Smooth muscle cell (in vitro differentiated cells): ENCODE measurements around the gene MIOS. TPM values are rescaled to one million over a fixed set of nuclear protein-coding genes. Genes with fewer than 3 reads are reported as not detected.

Source experiments
- DNase-seq: peaks from one replicate; lab custom pipeline; 2025; ENCODE audit not compliant: unreplicated experiment; lab: John Stamatoyannopoulos, UW
- H2AFZ ChIP-seq: fragments of 200-600 bp; sonication (generic); 2 replicates; pipeline ENCODE4 v1.6.0; 2016; ENCODE audit warnings: antibody characterized with exemption, low read depth, mild to moderate bottlenecking
- H3F3A ChIP-seq: fragments of 200-600 bp; sonication (generic); 2 replicates; pipeline ENCODE4 v1.6.0; 2017; ENCODE audit warnings: antibody characterized with exemption, low read depth
- H3K27ac ChIP-seq: fragments of 200-600 bp; sonication (generic); 2 replicates; pipeline ENCODE4 v1.5.1; 2016; ENCODE audit warnings: low read depth, mild to moderate bottlenecking
- H3K27me3 ChIP-seq: fragments of 200-600 bp; sonication (generic); 2 replicates; pipeline ENCODE4 v1.6.1; 2016; ENCODE audit warnings: low read depth, mild to moderate bottlenecking
- H3K36me3 ChIP-seq: fragments of 200-600 bp; sonication (generic); 2 replicates; pipeline ENCODE4 v1.5.1; 2016; ENCODE audit warnings: low read depth
- H3K4me1 ChIP-seq: fragments of 200-600 bp; sonication (generic); 2 replicates; pipeline ENCODE4 v1.5.1; 2016; ENCODE audit warnings: low read depth
- H3K4me2 ChIP-seq: fragments of 200-600 bp; sonication (generic); 2 replicates; pipeline ENCODE4 v1.6.0; 2016; ENCODE audit warnings: mild to moderate bottlenecking
- H3K4me3 ChIP-seq: fragments of 200-600 bp; sonication (generic); 2 replicates; pipeline ENCODE4 v1.5.1; 2016; ENCODE audit warnings: mild to moderate bottlenecking
- H3K79me2 ChIP-seq: fragments of 200-600 bp; sonication (generic); 2 replicates; pipeline ENCODE4 v1.6.0; 2016; ENCODE audit warnings: low read depth, mild to moderate bottlenecking
- H3K9ac ChIP-seq: fragments of 200-600 bp; sonication (generic); 2 replicates; pipeline ENCODE4 v1.6.0; 2016; ENCODE audit warnings: low read depth
- H3K9me3 ChIP-seq: fragments of 200-600 bp; sonication (generic); replicated peaks from 2 replicates; pipeline ENCODE4 v1.5.1; 2016; ENCODE audit warnings: low read depth
- H4K20me1 ChIP-seq: fragments of 200-600 bp; sonication (generic); 2 replicates; pipeline ENCODE4 v1.6.0; 2016; ENCODE audit warnings: low read depth
- WGBS: methylation state at CpG from one replicate; pipeline ENCODE4 v1.1.7; 2016; ENCODE audit warnings: low lambda C conversion rate; 5-methylcytosine and 5-hydroxymethylcytosine counted together
- polyA plus RNA-seq: library from polyadenylated mRNA; unstranded; fragments of >200 nt; fragmentation: Nextera tagmentation; extraction: Ambion mirVana; gene quantifications from 2 replicates; pipeline ENCODE4 v1.2.1, GENCODE V29; 2016
- total RNA-seq: library from RNA; depleted of rRNA; stranded (reverse); fragments of >200 nt; gene quantifications from 2 replicates; pipeline ENCODE4 v1.2.3, GENCODE V29; 2014
- TF ChIP-seq, protein P1 (sequence below): fragments of 200-600 bp; sonication (generic); IDR thresholded peaks from 2 replicates; pipeline ENCODE4 v1.5.1; 2017; ENCODE audit warnings: borderline replicate concordance, mild to moderate bottlenecking, antibody characterized with exemption; ENCODE audit not compliant: insufficient read depth, poor library complexity, severe bottlenecking

Gene MIOS
- total and polyA plus RNA-seq, 2 experiments from 2014 or later = 10.3 to 25.9 TPM

DNA sequence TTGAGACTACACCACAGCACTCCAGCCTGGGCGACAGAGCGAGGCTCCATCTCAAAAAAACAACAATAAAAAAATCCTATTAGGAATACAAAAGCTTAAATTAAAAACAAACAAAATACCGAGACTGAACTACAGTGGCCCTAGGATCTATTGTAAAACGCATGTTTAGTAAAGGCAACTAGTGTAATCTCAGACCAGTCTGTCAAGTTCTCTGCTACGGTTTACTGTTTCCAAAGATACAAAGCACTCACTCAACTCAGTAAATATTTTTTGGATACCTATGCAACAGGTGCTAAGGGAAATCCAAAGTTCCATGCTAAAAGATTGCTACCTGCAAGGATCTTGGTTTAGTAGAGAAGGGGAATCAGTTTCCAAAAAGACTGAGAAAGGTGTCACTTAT, 3.4 kb upstream of the MIOS start:
- Histone ChIP-seq H3F3A (peaks cover 13% of the 10 kb centered on the region), H4K20me1 (no peaks in the 10 kb centered on the region), H3K27me3 (no peaks in the 10 kb centered on the region), H2AFZ (no peak overlapping the region), H3K4me1 (peaks cover 13% of the 10 kb centered on the region), H3K79me2 (peaks cover 3% of the 10 kb centered on the region), H3K36me3 (peaks cover 5% of the 10 kb centered on the region), H3K9me3 (no peaks in the 10 kb centered on the region), H3K9ac (peak overlapping the region; percentile 43), H3K4me2 (no peak overlapping the region), H3K27ac (peak overlapping the region; percentile 81), H3K4me3 (no peak overlapping the region)
- DNase-seq = no peak
- 72% methylated on average over 5 of the region's 5 CpGs for WGBS
- TF ChIP-seq, protein P1, sequence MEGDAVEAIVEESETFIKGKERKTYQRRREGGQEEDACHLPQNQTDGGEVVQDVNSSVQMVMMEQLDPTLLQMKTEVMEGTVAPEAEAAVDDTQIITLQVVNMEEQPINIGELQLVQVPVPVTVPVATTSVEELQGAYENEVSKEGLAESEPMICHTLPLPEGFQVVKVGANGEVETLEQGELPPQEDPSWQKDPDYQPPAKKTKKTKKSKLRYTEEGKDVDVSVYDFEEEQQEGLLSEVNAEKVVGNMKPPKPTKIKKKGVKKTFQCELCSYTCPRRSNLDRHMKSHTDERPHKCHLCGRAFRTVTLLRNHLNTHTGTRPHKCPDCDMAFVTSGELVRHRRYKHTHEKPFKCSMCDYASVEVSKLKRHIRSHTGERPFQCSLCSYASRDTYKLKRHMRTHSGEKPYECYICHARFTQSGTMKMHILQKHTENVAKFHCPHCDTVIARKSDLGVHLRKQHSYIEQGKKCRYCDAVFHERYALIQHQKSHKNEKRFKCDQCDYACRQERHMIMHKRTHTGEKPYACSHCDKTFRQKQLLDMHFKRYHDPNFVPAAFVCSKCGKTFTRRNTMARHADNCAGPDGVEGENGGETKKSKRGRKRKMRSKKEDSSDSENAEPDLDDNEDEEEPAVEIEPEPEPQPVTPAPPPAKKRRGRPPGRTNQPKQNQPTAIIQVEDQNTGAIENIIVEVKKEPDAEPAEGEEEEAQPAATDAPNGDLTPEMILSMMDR = no peak

GRCh38 chr7:7563813-7564212, 2.9 kb upstream of the MIOS start:
- Histone ChIP-seq H3K4me3 (no peak overlapping the region), H3K4me2 (peak overlapping the region; percentile 15), H4K20me1 (no peaks in the 10 kb centered on the region), H2AFZ (no peak overlapping the region), H3K27me3 (no peaks in the 10 kb centered on the region), H3F3A (peaks cover 13% of the 10 kb centered on the region), H3K36me3 (peaks cover 4% of the 10 kb centered on the region), H3K9ac (peak overlapping the region; percentile 43), H3K4me1 (peaks cover 17% of the 10 kb centered on the region), H3K27ac (peak overlapping the region; percentile 81), H3K79me2 (peaks cover 8% of the 10 kb centered on the region), H3K9me3 (no peaks in the 10 kb centered on the region)
- TF ChIP-seq, protein P1 = no peak
- no peak for DNase-seq

GRCh38 chr7:7564323-7564780, 2.3 kb upstream of the MIOS start:
- 34% methylated on average over 3 of the region's 3 CpGs for WGBS
- Histone ChIP-seq H3K79me2 (peaks cover 13% of the 10 kb centered on the region), H3K27ac (peak overlapping the region; percentile 81), H3K9ac (peak overlapping the region; percentile 43), H3K27me3 (no peaks in the 10 kb centered on the region), H3K4me1 (peaks cover 17% of the 10 kb centered on the region), H2AFZ (no peak overlapping the region), H3K9me3 (no peaks in the 10 kb centered on the region), H3F3A (peaks cover 13% of the 10 kb centered on the region), H4K20me1 (peaks cover 1% of the 10 kb centered on the region), H3K4me2 (peak overlapping the region; percentile 15), H3K36me3 (no peaks in the 10 kb centered on the region), H3K4me3 (no peak overlapping the region)
- DNase-seq = no peak
- TF ChIP-seq, protein P1 = no peak

DNA sequence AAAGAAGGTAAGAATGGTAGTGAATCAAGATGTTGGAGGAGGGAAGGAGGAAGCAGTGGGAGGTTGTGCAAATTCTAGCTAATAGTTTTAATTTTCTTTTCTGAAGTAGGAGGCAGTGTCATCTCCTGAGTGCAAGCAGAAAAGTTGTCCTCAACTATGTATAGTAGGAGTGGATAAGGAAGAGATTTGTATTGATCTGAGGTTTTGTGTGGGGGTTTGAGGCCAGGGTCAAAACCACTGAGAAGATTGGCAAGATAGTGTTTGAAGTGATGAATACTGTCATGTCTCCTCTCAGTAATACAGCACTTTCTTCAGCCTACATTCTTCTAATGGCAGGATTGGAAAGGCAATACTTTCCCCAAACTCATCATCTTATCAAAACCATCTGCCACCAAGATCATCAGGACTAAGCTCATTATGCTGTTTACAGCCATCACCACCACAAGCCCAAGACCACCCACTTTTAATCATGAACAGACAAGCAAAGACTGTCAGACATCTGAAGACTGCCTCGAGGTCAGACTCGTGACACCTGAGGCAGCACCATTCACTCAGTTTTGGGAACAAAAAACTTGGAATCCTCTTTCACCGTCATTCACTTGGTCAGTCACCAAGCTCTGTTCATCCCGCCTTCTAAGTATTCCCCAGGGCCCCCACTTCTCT, 1.5 kb upstream of the MIOS start:
- H3K4me3 ChIP-seq = no peak overlapping the region
- DNase-seq = no peak
- no peaks in the 10 kb centered on the region for H3K9me3 ChIP-seq
- H2AFZ ChIP-seq = no peak overlapping the region
- TF ChIP-seq, protein P1 = no peak
- H3K79me2 ChIP-seq = peaks cover 21% of the 10 kb centered on the region
- peak overlapping the region; percentile 81 for H3K27ac ChIP-seq
- WGBS = 81% methylated on average over 4 of the region's 4 CpGs
- peaks cover 3% of the 10 kb centered on the region for H4K20me1 ChIP-seq
- H3K4me2 ChIP-seq = no peak overlapping the region
- no peaks in the 10 kb centered on the region for H3K36me3 ChIP-seq
- no peak overlapping the region for H3K9ac ChIP-seq
- no peaks in the 10 kb centered on the region for H3K27me3 ChIP-seq
- peaks cover 13% of the 10 kb centered on the region for H3F3A ChIP-seq
- peaks cover 17% of the 10 kb centered on the region for H3K4me1 ChIP-seq
